PFSK-1 (cell line): ENCODE data around the gene ARL8B.

Experiments
- FOXP2 ChIP-seq: optimal IDR thresholded peaks from 2 replicates; pipeline ENCODE3; 2011; ENCODE audit warnings: borderline replicate concordance, control low read depth, inconsistent platforms; ENCODE audit not compliant: insufficient read depth; ENCODE audit errors: extremely low read length, extremely low read depth
- POLR2AphosphoS5 ChIP-seq: IDR thresholded peaks from 2 replicates; pipeline ENCODE4 v1.6.1; 2012; ENCODE audit warnings: low read depth, mild to moderate bottlenecking, control low read depth, low read length, moderate library complexity
- SIN3A ChIP-seq: IDR thresholded peaks from 2 replicates; pipeline ENCODE4 v1.6.1; 2012; ENCODE audit warnings: mild to moderate bottlenecking, low read length, moderate library complexity, borderline replicate concordance; ENCODE audit not compliant: insufficient read depth
- TAF1 ChIP-seq: IDR thresholded peaks from 2 replicates; pipeline ENCODE4 v1.6.1; 2012; ENCODE audit warnings: low read length, control low read depth, borderline replicate concordance; ENCODE audit not compliant: insufficient read depth
- TF ChIP-seq, protein P1 (sequence below), 2 experiments: IDR thresholded peaks; 2 replicates each; pipeline versions ENCODE4 v1.6.1 to v1.8.0; 2011 to 2012; ENCODE audit warnings: low read depth in 2 of 2, low read length in 2 of 2, control low read depth in 1 of 2, inconsistent platforms in 1 of 2, mild to moderate bottlenecking in 1 of 2, moderate library complexity in 1 of 2; ENCODE audit not compliant: insufficient read depth in 1 of 2

DNA sequence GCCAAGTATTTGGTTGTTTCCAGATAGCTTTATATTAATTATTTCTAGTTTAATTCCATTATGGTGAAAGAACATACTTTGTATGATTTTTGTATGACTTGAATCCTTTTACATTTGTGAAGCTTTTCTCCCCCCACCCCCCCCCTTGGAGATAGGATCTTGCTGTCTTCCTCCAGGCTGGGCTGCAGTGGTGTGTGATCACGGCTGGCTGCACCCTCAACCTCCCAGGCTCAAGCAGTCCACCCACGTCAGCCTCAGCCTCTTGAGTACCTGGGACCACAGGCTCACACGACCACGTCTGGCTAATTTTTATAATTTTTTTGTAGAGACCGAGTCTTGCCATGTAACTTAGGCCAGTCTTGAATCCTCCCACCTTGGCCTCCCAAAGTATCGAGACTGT is 29.5 kb downstream of the ARL8B start:
- TF ChIP-seq SIN3A, result no peak
- TF ChIP-seq TAF1, result no peak
- no peak for TF ChIP-seq POLR2AphosphoS5
- TF ChIP-seq, protein P1, sequence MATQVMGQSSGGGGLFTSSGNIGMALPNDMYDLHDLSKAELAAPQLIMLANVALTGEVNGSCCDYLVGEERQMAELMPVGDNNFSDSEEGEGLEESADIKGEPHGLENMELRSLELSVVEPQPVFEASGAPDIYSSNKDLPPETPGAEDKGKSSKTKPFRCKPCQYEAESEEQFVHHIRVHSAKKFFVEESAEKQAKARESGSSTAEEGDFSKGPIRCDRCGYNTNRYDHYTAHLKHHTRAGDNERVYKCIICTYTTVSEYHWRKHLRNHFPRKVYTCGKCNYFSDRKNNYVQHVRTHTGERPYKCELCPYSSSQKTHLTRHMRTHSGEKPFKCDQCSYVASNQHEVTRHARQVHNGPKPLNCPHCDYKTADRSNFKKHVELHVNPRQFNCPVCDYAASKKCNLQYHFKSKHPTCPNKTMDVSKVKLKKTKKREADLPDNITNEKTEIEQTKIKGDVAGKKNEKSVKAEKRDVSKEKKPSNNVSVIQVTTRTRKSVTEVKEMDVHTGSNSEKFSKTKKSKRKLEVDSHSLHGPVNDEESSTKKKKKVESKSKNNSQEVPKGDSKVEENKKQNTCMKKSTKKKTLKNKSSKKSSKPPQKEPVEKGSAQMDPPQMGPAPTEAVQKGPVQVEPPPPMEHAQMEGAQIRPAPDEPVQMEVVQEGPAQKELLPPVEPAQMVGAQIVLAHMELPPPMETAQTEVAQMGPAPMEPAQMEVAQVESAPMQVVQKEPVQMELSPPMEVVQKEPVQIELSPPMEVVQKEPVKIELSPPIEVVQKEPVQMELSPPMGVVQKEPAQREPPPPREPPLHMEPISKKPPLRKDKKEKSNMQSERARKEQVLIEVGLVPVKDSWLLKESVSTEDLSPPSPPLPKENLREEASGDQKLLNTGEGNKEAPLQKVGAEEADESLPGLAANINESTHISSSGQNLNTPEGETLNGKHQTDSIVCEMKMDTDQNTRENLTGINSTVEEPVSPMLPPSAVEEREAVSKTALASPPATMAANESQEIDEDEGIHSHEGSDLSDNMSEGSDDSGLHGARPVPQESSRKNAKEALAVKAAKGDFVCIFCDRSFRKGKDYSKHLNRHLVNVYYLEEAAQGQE (IDR thresholded peaks at IDR 0.05; ENCODE audit: insufficient read depth in 1 of 2, low read depth in 2 of 2, low read length in 2 of 2), result no peak
- TF ChIP-seq FOXP2, result no peak
